Endodermal cell (in vitro differentiated cells): ENCODE data around the gene ACOX3. TPM values are rescaled to one million over a fixed set of nuclear protein-coding genes. Genes with fewer than 3 reads are reported as not detected.

Experiments used
- DNase-seq: peaks from one replicate; pipeline ENCODE4 v3.0.0-alpha.2; 2017
- H3K27ac ChIP-seq: 2 replicates; pipeline ENCODE4 v1.5.1; 2013; ENCODE audit warnings: mild to moderate bottlenecking, low read depth, low read length, moderate library complexity
- H3K27me3 ChIP-seq: 2 replicates; pipeline ENCODE4 v1.6.1; 2013; ENCODE audit warnings: mild to moderate bottlenecking, low read length, moderate library complexity; ENCODE audit not compliant: insufficient read depth, control insufficient read depth, poor library complexity, severe bottlenecking
- H3K36me3 ChIP-seq: 2 replicates; pipeline ENCODE4 v1.7.0; 2013; ENCODE audit warnings: mild to moderate bottlenecking, low read length, moderate library complexity; ENCODE audit not compliant: control insufficient read depth, insufficient read depth
- H3K4me1 ChIP-seq: one replicate; pipeline ENCODE4 v1.7.0; 2013; ENCODE audit warnings: low read length; ENCODE audit not compliant: control insufficient read depth, insufficient read depth
- H3K4me3 ChIP-seq: 2 replicates; pipeline ENCODE4 v1.5.1; 2013; ENCODE audit warnings: mild to moderate bottlenecking, low read length, moderate library complexity
- H3K9ac ChIP-seq: 2 replicates; pipeline ENCODE4 v1.6.1; 2013; ENCODE audit warnings: mild to moderate bottlenecking, low read length, moderate library complexity; ENCODE audit not compliant: poor library complexity, severe bottlenecking; ENCODE audit errors: extremely low read depth
- H3K9me3 ChIP-seq: 2 replicates; pipeline ENCODE4 v1.6.1; 2013; ENCODE audit warnings: mild to moderate bottlenecking, low read length, moderate library complexity; ENCODE audit not compliant: control insufficient read depth
- H3K27ac Mint-ChIP-seq: 2 replicates; pipeline ENCODE4 v1.8.0; 2020; ENCODE audit warnings: mixed read lengths
- H3K27me3 Mint-ChIP-seq: 2 replicates; pipeline ENCODE4 v1.8.0; 2021; ENCODE audit warnings: mild to moderate bottlenecking, mixed read lengths; ENCODE audit not compliant: insufficient read depth
- H3K36me3 Mint-ChIP-seq: 2 replicates; pipeline ENCODE4 v1.8.0; 2020; ENCODE audit warnings: low read depth, mixed read lengths
- H3K4me1 Mint-ChIP-seq: 2 replicates; pipeline ENCODE4 v1.8.0; 2020; ENCODE audit warnings: mixed read lengths
- H3K4me3 Mint-ChIP-seq: 2 replicates; pipeline ENCODE4 v1.8.0; 2020; ENCODE audit warnings: mild to moderate bottlenecking, moderate library complexity, mixed read lengths
- H3K9me3 Mint-ChIP-seq: 2 replicates; pipeline ENCODE4 v1.8.0; 2020; ENCODE audit warnings: mild to moderate bottlenecking, mixed read lengths
- WGBS, 2 experiments: methylation state at CpG; one replicate each; pipeline versions ENCODE4 v1.1.5 to v1.1.7; 2013; ENCODE audit warnings: missing lambda C conversion rate in 2 of 2, mixed read lengths in 1 of 2; ENCODE audit not compliant: insufficient coverage in 1 of 2, insufficient read length in 1 of 2; 5-methylcytosine and 5-hydroxymethylcytosine counted together
- total RNA-seq, 2 donors: library from RNA; stranded (reverse); fragmentation: NEBNext Ultra II Directional in 1 of 2; extraction: Animal tissue kit (Norgen Biotek cat#: 25700) in 1 of 2; gene quantifications; 2 replicates in 1 of 2; 3 replicates in 1 of 2; pipeline ENCODE4 v1.2.1, GENCODE V29; 2021
- TF ChIP-seq, protein P1 (sequence below): fragments of 200-600 bp; sonication (generic); conservative IDR thresholded peaks from 2 replicates; pipeline ENCODE4 v1.5.0; 2021; ENCODE audit warnings: antibody characterized with exemption, mild to moderate bottlenecking

ACOX3 gene
- total RNA-seq, 2 donors from 2014 or later, result 55.1 to 146 TPM

DNA sequence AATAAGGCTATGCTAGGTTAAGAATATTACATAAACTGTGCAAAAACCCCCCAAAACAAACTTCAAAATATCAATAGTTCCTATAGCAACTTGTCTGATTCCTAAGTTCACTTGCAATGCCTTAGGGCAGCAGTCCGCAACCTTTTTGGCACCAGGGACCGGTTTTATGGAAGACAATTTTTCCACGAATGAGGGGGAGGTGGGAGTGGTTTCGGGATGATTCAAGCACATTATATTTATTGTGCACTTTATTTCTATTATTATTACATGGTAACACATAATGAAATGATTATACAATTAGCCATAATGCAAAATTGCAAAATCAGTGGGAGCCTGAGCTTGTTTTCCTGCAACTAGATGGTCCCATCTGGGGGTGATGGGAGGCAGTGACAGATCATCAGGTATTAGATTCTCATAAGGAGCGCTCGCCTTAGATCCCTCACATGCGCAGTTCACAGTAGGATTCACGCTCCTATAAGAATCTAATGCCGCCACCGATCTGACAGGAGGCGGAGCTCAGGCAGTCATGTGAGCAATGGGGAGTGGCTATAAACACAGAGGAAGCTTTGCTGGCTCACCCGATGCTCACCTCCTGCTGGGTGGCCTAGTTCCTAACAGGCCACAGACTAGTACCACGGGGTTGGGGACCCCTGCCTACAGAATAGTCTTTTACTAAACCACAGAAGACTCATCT is 39.7 kb downstream of the ACOX3 start:
- H3K4me1 ChIP-seq, result no peaks in the 10 kb centered on the region
- WGBS, 2 experiments, result 89 to 95% methylated on average over 8 to 12 of the region's 13 CpGs
- H3K27me3 ChIP-seq, result no peaks in the 10 kb centered on the region
- DNase-seq, result no peak
- no peak overlapping the region for H3K4me3 ChIP-seq
- H3K36me3 ChIP-seq, result peaks cover 89% of the 10 kb centered on the region
- no peak overlapping the region for H3K27ac ChIP-seq
- Mint-ChIP-seq H3K27ac (no peak overlapping the region), H3K4me1 (no peaks in the 10 kb centered on the region), H3K4me3 (no peak overlapping the region), H3K36me3 (peaks cover 52% of the 10 kb centered on the region), H3K27me3 (no peaks in the 10 kb centered on the region), H3K9me3 (peaks cover 2% of the 10 kb centered on the region)
- H3K9me3 ChIP-seq, result no peaks in the 10 kb centered on the region
- TF ChIP-seq, protein P1, sequence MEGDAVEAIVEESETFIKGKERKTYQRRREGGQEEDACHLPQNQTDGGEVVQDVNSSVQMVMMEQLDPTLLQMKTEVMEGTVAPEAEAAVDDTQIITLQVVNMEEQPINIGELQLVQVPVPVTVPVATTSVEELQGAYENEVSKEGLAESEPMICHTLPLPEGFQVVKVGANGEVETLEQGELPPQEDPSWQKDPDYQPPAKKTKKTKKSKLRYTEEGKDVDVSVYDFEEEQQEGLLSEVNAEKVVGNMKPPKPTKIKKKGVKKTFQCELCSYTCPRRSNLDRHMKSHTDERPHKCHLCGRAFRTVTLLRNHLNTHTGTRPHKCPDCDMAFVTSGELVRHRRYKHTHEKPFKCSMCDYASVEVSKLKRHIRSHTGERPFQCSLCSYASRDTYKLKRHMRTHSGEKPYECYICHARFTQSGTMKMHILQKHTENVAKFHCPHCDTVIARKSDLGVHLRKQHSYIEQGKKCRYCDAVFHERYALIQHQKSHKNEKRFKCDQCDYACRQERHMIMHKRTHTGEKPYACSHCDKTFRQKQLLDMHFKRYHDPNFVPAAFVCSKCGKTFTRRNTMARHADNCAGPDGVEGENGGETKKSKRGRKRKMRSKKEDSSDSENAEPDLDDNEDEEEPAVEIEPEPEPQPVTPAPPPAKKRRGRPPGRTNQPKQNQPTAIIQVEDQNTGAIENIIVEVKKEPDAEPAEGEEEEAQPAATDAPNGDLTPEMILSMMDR, result no peak
- no peak overlapping the region for H3K9ac ChIP-seq

- Histone ChIP-seq H3K27me3 (no peaks in the 10 kb centered on the region), H3K4me3 (no peak overlapping the region), H3K9ac (no peak overlapping the region), H3K36me3 (peaks cover 87% of the 10 kb centered on the region), H3K4me1 (no peaks in the 10 kb centered on the region), H3K9me3 (no peaks in the 10 kb centered on the region), H3K27ac (no peak overlapping the region)
- WGBS, 2 experiments, result 88 to 91% methylated on average over 9 to 15 of the region's 15 CpGs
- TF ChIP-seq, protein P1, result no peak
- no peak overlapping the region for H3K4me3 Mint-ChIP-seq
- no peaks in the 10 kb centered on the region for H3K27me3 Mint-ChIP-seq
- H3K4me1 Mint-ChIP-seq, result no peaks in the 10 kb centered on the region
- no peaks in the 10 kb centered on the region for H3K9me3 Mint-ChIP-seq
- DNase-seq, result no peak
- H3K27ac Mint-ChIP-seq, result no peak overlapping the region
- H3K36me3 Mint-ChIP-seq, result peaks cover 46% of the 10 kb centered on the region
These were observed 41.2 kb downstream of the ACOX3 start for GRCh38 chr4:8399298-8399697.

DNA sequence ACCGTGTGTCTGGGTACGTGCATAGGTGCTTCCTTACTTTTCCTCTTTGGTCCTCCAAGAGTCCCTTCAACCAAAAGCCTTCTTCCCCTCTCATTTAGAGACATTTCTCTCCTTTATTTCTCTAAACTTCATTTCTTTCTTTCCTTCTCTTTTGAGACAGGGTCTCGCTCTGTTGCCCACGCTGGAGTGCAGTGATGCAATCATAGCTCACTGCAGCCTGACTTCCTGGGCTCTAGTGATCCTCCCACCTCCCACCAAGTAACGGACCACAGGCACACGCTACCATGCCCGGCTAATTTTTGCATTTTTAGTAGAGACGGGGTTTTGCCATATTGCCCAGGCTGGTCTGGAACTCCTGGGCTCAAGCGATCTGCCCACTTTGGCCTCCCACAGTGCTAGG is 42.2 kb downstream of the ACOX3 start:
- TF ChIP-seq, protein P1, result no peak
- H3K36me3 Mint-ChIP-seq, result peaks cover 53% of the 10 kb centered on the region
- H3K9me3 Mint-ChIP-seq, result no peaks in the 10 kb centered on the region
- no peaks in the 10 kb centered on the region for H3K27me3 Mint-ChIP-seq
- no peak for DNase-seq
- H3K4me1 Mint-ChIP-seq, result no peaks in the 10 kb centered on the region
- Histone ChIP-seq H3K9ac (no peak overlapping the region), H3K27ac (no peak overlapping the region), H3K4me1 (no peaks in the 10 kb centered on the region), H3K9me3 (no peaks in the 10 kb centered on the region), H3K36me3 (peaks cover 86% of the 10 kb centered on the region), H3K27me3 (no peaks in the 10 kb centered on the region), H3K4me3 (no peak overlapping the region)
- no peak overlapping the region for H3K27ac Mint-ChIP-seq
- no peak overlapping the region for H3K4me3 Mint-ChIP-seq
- WGBS, 2 experiments, result 92 to 94% methylated on average over 9 of the region's 9 CpGs
